Activated naive CD4-positive, alpha-beta T cell treated with Interleukin-2 at 50 U/mL for 16 hours (primary cell): Measurements from ENCODE around the gene RTN4IP1.

ENCODE experiments used
- DNase-seq: peaks from one replicate; pipeline ENCODE4 v3.0.0-alpha.2; 2020

The RTN4IP1 gene, protein sequence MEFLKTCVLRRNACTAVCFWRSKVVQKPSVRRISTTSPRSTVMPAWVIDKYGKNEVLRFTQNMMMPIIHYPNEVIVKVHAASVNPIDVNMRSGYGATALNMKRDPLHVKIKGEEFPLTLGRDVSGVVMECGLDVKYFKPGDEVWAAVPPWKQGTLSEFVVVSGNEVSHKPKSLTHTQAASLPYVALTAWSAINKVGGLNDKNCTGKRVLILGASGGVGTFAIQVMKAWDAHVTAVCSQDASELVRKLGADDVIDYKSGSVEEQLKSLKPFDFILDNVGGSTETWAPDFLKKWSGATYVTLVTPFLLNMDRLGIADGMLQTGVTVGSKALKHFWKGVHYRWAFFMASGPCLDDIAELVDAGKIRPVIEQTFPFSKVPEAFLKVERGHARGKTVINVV

GRCh38 chr6:106629103-106629858 lies at the start of gene RTN4IP1, which contains the start of gene QRSL1:
TSS of gene RTN4IP1 (minus strand) at chr6:106629498. CDS start at chr6:106629021, 477 bp downstream.
TSS of gene QRSL1 (plus strand) at chr6:106629578. CDS start at chr6:106629682, 104 bp downstream.
- DNase-seq = peak; percentile 84

- DNase-seq = no peak
Observed at GRCh38 chr6:106677282-106677681, 48.0 kb upstream of the RTN4IP1 start.

- no peak for DNase-seq
Observed at GRCh38 chr6:106674541-106675229, 45.4 kb upstream of the RTN4IP1 start.

DNA sequence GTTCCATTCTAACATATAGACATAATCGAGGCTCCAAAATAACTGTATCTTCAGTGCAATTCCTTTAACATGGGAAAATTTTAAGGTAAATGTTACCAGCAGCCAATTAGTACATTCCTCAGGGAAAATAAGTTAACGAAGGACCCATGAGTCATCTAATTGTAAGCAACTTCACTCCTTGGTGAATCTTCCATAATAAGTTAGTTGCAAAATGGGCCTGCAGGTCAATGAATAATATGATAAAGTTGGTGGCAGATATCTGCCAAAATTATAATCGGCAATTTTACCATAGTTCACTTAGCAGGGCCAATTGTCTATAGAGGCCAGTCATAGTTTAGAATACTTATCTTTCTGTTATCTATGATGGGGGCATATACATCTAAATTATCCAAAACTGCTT lies 42.4 kb upstream of the RTN4IP1 start:
- DNase-seq = no peak

GRCh38 chr6:106670236-106670635 lies 40.9 kb upstream of the RTN4IP1 start:
- no peak for DNase-seq

GRCh38 chr6:106667022-106667402 lies 37.7 kb upstream of the RTN4IP1 start:
- DNase-seq = no peak

DNA sequence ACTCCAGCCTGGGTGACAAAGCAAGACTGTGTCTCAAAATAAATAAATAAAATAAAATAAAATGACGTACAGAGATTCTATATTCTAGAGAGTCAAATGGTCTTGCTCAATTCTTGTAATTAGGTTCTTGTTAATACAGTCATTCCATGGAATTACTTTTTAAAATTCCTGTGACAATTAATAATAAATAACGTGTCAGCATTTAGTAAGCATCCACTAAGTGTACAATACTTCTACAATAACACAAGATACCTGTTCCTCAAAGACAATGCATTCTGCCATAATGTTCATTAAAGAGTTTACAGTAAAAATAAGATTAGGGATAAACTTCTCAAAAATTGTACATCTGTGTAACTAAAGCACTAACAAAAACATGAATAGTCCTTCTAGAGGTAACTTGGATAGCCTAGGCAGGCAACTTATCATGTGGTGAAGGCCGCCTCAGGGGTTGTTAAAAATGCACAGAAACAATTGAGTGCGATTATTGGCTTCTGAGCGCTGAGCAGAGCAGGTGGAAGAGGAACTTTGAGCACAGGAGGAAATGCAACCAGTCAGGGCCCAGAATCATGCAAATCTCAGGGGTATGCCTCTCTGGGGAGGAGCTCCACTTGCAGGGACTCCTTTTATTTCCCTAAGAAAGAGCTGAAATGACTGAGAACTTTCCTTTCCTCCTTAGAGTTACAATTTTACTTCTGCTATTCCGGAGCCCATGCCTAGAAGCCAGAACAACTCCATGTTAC lies 37.2 kb upstream of the RTN4IP1 start:
- DNase-seq = no peak

DNA sequence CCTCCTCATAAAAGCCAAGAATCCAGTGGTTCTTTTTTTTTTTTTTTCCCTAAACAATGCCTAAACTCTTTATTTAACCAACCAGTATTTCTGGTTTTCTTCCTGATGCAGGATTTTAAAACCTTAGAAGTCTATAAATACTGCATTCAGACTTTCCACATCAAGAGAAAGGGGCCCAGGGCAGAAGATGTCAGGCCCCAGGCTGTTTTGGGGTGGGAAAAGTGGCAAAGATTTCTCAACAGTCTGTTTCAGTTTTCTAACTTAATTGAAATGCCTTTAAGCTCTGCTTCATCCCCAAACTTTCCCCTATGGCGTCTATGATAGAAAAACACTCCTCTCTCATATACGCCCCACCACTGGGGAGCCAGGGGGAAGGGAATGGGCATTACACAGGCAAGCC lies 33.2 kb upstream of the RTN4IP1 start:
- DNase-seq = no peak

- no peak for DNase-seq
Observed at GRCh38 chr6:106659859-106660258, 30.6 kb upstream of the RTN4IP1 start.

DNA sequence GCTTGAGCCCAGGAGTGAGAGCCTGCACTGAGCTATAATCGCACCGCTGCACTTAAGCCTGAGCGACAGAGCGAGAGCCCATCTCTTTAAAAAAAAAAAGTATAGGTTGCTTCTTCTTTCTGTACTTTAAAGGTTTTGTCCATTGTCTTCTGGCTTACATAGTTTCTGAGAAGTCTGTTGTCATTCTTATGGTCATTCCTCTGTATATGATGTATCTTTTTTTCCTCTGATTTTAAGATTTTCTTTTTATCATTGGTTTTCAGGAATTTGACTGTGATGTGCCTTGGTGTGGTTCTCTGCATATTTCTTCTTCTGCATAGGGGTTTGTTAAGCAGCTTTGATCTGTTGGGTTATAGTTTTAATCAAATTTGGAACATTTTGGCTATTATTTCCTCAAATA lies 29.2 kb upstream of the RTN4IP1 start:
- DNase-seq = no peak

- no peak for DNase-seq
Observed at GRCh38 chr6:106648651-106649308, 19.5 kb upstream of the RTN4IP1 start.

- DNase-seq = no peak
Observed at GRCh38 chr6:106643061-106643460, 13.8 kb upstream of the RTN4IP1 start.

DNA sequence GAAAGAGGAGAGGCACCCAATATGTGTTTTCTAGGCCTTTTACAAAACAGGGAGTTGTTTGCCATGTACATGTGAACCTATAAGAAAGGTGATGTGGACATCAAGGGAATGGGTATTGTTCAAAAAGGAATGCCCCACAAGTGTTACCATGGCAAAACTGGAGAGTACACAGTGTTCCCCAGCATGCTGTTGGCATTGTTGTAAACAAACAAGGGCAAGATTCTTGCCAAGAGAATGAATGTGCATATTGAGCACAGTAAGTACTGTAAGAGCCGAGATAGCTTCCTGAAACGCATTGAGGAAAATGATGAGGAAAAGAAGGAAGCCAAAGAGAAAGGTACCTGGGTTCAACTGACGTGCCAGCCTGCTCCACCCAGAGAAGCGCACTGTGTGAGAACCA lies 13.2 kb upstream of the RTN4IP1 start:
- DNase-seq = no peak

GRCh38 chr6:106639812-106640211 lies 10.5 kb upstream of the RTN4IP1 start:
- DNase-seq = no peak

GRCh38 chr6:106637717-106638341 lies 8.5 kb upstream of the RTN4IP1 start:
- no peak for DNase-seq

GRCh38 chr6:106637051-106637716 lies 7.9 kb upstream of the RTN4IP1 start:
- DNase-seq = no peak

DNA sequence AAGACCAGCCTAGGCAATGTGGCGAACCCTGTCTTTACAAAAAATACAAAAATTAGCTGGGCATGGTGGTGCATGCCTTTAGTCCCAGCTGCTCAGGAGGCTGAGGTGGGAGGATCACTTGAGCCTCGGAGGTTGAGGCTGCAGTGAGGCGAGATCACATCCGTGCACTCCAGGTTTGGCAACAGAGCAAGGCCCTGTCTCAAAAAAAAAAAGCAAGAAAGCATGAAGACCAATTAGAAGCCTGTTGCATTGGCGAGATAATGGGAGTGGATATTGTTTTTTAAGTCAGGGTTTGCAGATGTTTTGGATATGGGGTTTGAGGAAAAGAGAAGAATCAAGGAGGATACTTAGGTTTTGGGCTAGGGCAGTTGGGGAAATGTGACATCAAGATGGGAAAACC lies 5.3 kb upstream of the RTN4IP1 start:
- DNase-seq = no peak

- DNase-seq = no peak
Observed at GRCh38 chr6:106631346-106631745, 2.0 kb upstream of the RTN4IP1 start.

DNA sequence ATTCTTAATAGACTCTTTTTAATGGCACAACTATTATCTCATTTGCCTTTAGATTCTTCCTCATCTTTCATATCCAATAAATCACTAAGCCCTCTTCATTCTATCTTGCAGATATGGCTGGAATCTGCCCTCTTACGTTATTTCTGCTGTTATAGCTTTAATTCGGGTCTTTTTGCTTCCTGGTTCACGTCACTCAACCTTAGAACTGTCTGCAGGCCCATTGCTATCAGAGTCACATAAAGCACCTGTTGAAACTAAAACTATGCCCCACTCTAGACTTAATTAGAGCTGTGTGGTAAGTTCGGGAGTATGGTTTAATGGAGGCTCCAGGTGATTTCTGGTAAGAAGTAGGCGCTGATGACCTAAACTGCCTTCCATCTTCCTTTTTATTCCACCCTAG lies 1.1 kb upstream of the RTN4IP1 start:
- no peak for DNase-seq

DNA sequence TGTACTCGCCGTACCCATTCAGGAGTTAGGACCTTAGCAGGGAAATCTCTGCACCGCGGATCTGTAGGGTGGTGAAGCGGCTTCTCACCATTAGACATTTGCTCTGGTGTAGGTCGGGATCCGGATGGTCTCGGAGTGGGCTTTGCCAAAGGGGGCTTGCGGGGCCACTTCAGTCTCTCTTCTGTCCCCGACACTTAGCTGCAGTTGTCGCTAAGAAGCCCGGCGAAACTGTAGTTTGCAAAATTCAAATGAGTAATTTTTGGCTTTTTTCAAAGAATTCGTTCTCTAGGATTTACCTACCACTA lies 513 bp upstream of the RTN4IP1 start:
- DNase-seq = no peak

- no peak for DNase-seq
Observed at GRCh38 chr6:106628658-106629102, 618 bp downstream of the RTN4IP1 start.
